Measurements from ENCODE around the gene HSPA8.

HSPA8 gene

GRCh38 chr11:123051146-123051545 lies 10.8 kb downstream of the HSPA8 start:
- Histone ChIP-seq H3K4me2 (no peak overlapping the region), H3K36me3 (peaks cover 38% of the 10 kb centered on the region)
- no peak for TF ChIP-seq Cebpa-rat (IDR thresholded peaks at IDR 0.05)

GRCh38 chr11:123047947-123048293 lies 14.0 kb downstream of the HSPA8 start:
- H3K4me3 ChIP-seq: no peak overlapping the region
- no peak overlapping the region for H3K4me2 ChIP-seq
- H3K36me3 ChIP-seq: peaks cover 8% of the 10 kb centered on the region
- no peaks in the 10 kb centered on the region for H4K20me1 ChIP-seq
- H3K9ac ChIP-seq: no peak overlapping the region
- H3K27ac ChIP-seq: no peak overlapping the region
- no peaks in the 10 kb centered on the region for H3K4me1 ChIP-seq
- H3K9me3 ChIP-seq: no peaks in the 10 kb centered on the region
- no peaks in the 10 kb centered on the region for H3K27me3 ChIP-seq
- no peak for TF ChIP-seq Cebpa-rat (IDR thresholded peaks at IDR 0.05)

More at GRCh38 chr11:123051146-123051545, 10.8 kb downstream of the HSPA8 start:
- peaks cover 30% of the 10 kb centered on the region for H4K20me1 ChIP-seq
- H3K4me3 ChIP-seq: no peak overlapping the region
- no peak overlapping the region for H3K27ac ChIP-seq
- no peaks in the 10 kb centered on the region for H3K9me3 ChIP-seq
- no peak overlapping the region for H3K9ac ChIP-seq
- peaks cover 1% of the 10 kb centered on the region; the same call in 1 of the 2 replicates for H3K4me1 ChIP-seq
- no peaks in the 10 kb centered on the region for H3K27me3 ChIP-seq

- no peak overlapping the region for H3K4me3 ChIP-seq
- H3K36me3 ChIP-seq: peaks cover 3% of the 10 kb centered on the region; the same call in 1 of the 2 replicates
- no peaks in the 10 kb centered on the region for H4K20me1 ChIP-seq
- no peaks in the 10 kb centered on the region for H3K9me3 ChIP-seq
- no peak overlapping the region for H3K27ac ChIP-seq
- H3K9ac ChIP-seq: no peak overlapping the region
- no peak for TF ChIP-seq Cebpa-rat (IDR thresholded peaks at IDR 0.05)
- no peaks in the 10 kb centered on the region for H3K27me3 ChIP-seq
- no peaks in the 10 kb centered on the region for H3K4me1 ChIP-seq
- H3K4me2 ChIP-seq: no peak overlapping the region
Observed at GRCh38 chr11:123047266-123047946, 14.5 kb downstream of the HSPA8 start.

GRCh38 chr11:123046473-123047259 lies 15.3 kb downstream of the HSPA8 start:
- H3K4me3 ChIP-seq: no peak overlapping the region
- H3K36me3 ChIP-seq: no peaks in the 10 kb centered on the region
- no peaks in the 10 kb centered on the region for H3K27me3 ChIP-seq
- H3K27ac ChIP-seq: no peak overlapping the region
- no peak overlapping the region for H3K9ac ChIP-seq
- no peaks in the 10 kb centered on the region for H3K9me3 ChIP-seq
- no peaks in the 10 kb centered on the region for H4K20me1 ChIP-seq
- TF ChIP-seq Cebpa-rat (IDR thresholded peaks at IDR 0.05): no peak
- H3K4me1 ChIP-seq: no peaks in the 10 kb centered on the region
- no peak overlapping the region for H3K4me2 ChIP-seq

GRCh38 chr11:123045101-123045500 lies 16.8 kb downstream of the HSPA8 start:
- Histone ChIP-seq H3K36me3 (no peaks in the 10 kb centered on the region), H3K9ac (no peak overlapping the region), H3K4me1 (no peaks in the 10 kb centered on the region), H3K4me2 (no peak overlapping the region), H4K20me1 (no peaks in the 10 kb centered on the region), H3K9me3 (no peaks in the 10 kb centered on the region), H3K27me3 (no peaks in the 10 kb centered on the region), H3K27ac (no peak overlapping the region), H3K4me3 (no peak overlapping the region)
- TF ChIP-seq Cebpa-rat (IDR thresholded peaks at IDR 0.05): no peak

GRCh38 chr11:123041185-123041584 lies 20.8 kb downstream of the HSPA8 start:
- H3K4me1 ChIP-seq: no peaks in the 10 kb centered on the region
- H3K27me3 ChIP-seq: no peaks in the 10 kb centered on the region
- H3K36me3 ChIP-seq: no peaks in the 10 kb centered on the region
- H3K4me3 ChIP-seq: no peak overlapping the region
- no peak overlapping the region for H3K9ac ChIP-seq
- H3K4me2 ChIP-seq: no peak overlapping the region
- no peak overlapping the region for H3K27ac ChIP-seq
- no peaks in the 10 kb centered on the region for H3K9me3 ChIP-seq
- H4K20me1 ChIP-seq: no peaks in the 10 kb centered on the region
- no peak for TF ChIP-seq Cebpa-rat (IDR thresholded peaks at IDR 0.05)

- no peak overlapping the region for H3K4me3 ChIP-seq
- no peaks in the 10 kb centered on the region for H3K27me3 ChIP-seq
- no peak overlapping the region for H3K4me2 ChIP-seq
- H3K36me3 ChIP-seq: no peaks in the 10 kb centered on the region
- no peak overlapping the region for H3K9ac ChIP-seq
- H3K4me1 ChIP-seq: no peaks in the 10 kb centered on the region
- no peaks in the 10 kb centered on the region for H4K20me1 ChIP-seq
- no peaks in the 10 kb centered on the region for H3K9me3 ChIP-seq
- TF ChIP-seq Cebpa-rat (IDR thresholded peaks at IDR 0.05): no peak
- no peak overlapping the region for H3K27ac ChIP-seq
Observed at GRCh38 chr11:123040111-123040432, 21.9 kb downstream of the HSPA8 start.

GRCh38 chr11:123035831-123036230 lies 26.1 kb downstream of the HSPA8 start:
- no peak for TF ChIP-seq Cebpa-rat (IDR thresholded peaks at IDR 0.05)
- Histone ChIP-seq H3K4me2 (no peak overlapping the region), H3K27me3 (no peaks in the 10 kb centered on the region), H3K27ac (no peak overlapping the region), H3K9me3 (no peaks in the 10 kb centered on the region), H3K36me3 (no peaks in the 10 kb centered on the region), H3K4me1 (no peaks in the 10 kb centered on the region), H3K4me3 (no peak overlapping the region), H3K9ac (no peak overlapping the region), H4K20me1 (no peaks in the 10 kb centered on the region)

GRCh38 chr11:123034597-123034996 lies 27.3 kb downstream of the HSPA8 start:
- Histone ChIP-seq H3K4me3 (no peak overlapping the region), H3K9ac (no peak overlapping the region), H3K27me3 (no peaks in the 10 kb centered on the region), H3K9me3 (no peaks in the 10 kb centered on the region), H4K20me1 (no peaks in the 10 kb centered on the region), H3K27ac (no peak overlapping the region), H3K4me2 (no peak overlapping the region), H3K4me1 (no peaks in the 10 kb centered on the region), H3K36me3 (no peaks in the 10 kb centered on the region)
- no peak for TF ChIP-seq Cebpa-rat (IDR thresholded peaks at IDR 0.05)

- Histone ChIP-seq H3K4me3 (no peak overlapping the region), H3K4me2 (no peak overlapping the region), H4K20me1 (no peaks in the 10 kb centered on the region), H3K4me1 (no peaks in the 10 kb centered on the region), H3K27ac (no peak overlapping the region), H3K36me3 (no peaks in the 10 kb centered on the region), H3K9ac (no peak overlapping the region), H3K27me3 (no peaks in the 10 kb centered on the region), H3K9me3 (no peaks in the 10 kb centered on the region)
- TF ChIP-seq Cebpa-rat (IDR thresholded peaks at IDR 0.05): no peak
Observed at GRCh38 chr11:123033895-123034294, 28.0 kb downstream of the HSPA8 start.

Measured in BLaER1 (cell line).